ENCODE results near the gene RNU5D-1.

RNU5D-1 gene

GRCh38 chr1:44689447-44689765 lies 41.6 kb downstream of the RNU5D-1 start:
- DNase-seq (ENCODE audit: low spot score): no peak

GRCh38 chr1:44688760-44689446 lies 42.1 kb downstream of the RNU5D-1 start:
- no peak for TF ChIP-seq CTCF (IDR thresholded peaks at IDR 0.05; ENCODE audit: extremely low read depth, missing control alignments)
- DNase-seq (ENCODE audit: low spot score): no peak

More at GRCh38 chr1:44689447-44689765, 41.6 kb downstream of the RNU5D-1 start:
- TF ChIP-seq CTCF (IDR thresholded peaks at IDR 0.05; ENCODE audit: extremely low read depth, missing control alignments): no peak

GRCh38 chr1:44685881-44686280 lies 45.1 kb downstream of the RNU5D-1 start:
- no peak for DNase-seq (ENCODE audit: low spot score)
- no peak for TF ChIP-seq CTCF (IDR thresholded peaks at IDR 0.05; ENCODE audit: extremely low read depth, missing control alignments)

- TF ChIP-seq CTCF (IDR thresholded peaks at IDR 0.05; ENCODE audit: extremely low read depth, missing control alignments): no peak
- no peak for DNase-seq (ENCODE audit: low spot score)
Observed at GRCh38 chr1:44685218-44685617, 45.8 kb downstream of the RNU5D-1 start.

GRCh38 chr1:44684525-44684924 lies 46.4 kb downstream of the RNU5D-1 start:
- no peak for TF ChIP-seq CTCF (IDR thresholded peaks at IDR 0.05; ENCODE audit: extremely low read depth, missing control alignments)
- peak; percentile 59 for DNase-seq (ENCODE audit: low spot score)

GRCh38 chr1:44682883-44683265 lies 48.1 kb downstream of the RNU5D-1 start:
- TF ChIP-seq CTCF (IDR thresholded peaks at IDR 0.05; ENCODE audit: extremely low read depth, missing control alignments): no peak
- no peak for DNase-seq (ENCODE audit: low spot score)

GRCh38 chr1:44681905-44682882 lies 48.8 kb downstream of the RNU5D-1 start:
- no peak for TF ChIP-seq CTCF (IDR thresholded peaks at IDR 0.05; ENCODE audit: extremely low read depth, missing control alignments)
- DNase-seq (ENCODE audit: low spot score): no peak

Data from GM20000 (cell line).